Fibroblast of skin of back (primary cell): ENCODE data around the gene JSRP1.
"Not testable (repeated sequence)": the region's sequence is repeated elsewhere in the genome, so short reads cannot be mapped to it uniquely, and the experiment has no call there.

Experiments used
- DNase-seq: peaks from one replicate; pipeline ENCODE4 v3.0.0-alpha.2; 2013

JSRP1 gene

GRCh38 chr19:2282062-2282861, 26.0 kb upstream of the JSRP1 start, which contains the start of gene PEAK3:
Gene PEAK3 (minus strand): TSS chr19:2282175. CDS start chr19:2280931, 1,244 bp downstream.
- peak; percentile 67 for DNase-seq

GRCh38 chr19:2281265-2282061, 25.2 kb upstream of the JSRP1 start:
- not testable (repeated sequence) for DNase-seq

GRCh38 chr19:2280633-2281264, 24.5 kb upstream of the JSRP1 start:
- no peak for DNase-seq

GRCh38 chr19:2278459-2279158, 22.4 kb upstream of the JSRP1 start:
- no peak for DNase-seq

GRCh38 chr19:2277138-2277537, 20.9 kb upstream of the JSRP1 start:
- no peak for DNase-seq

- DNase-seq = no peak
These were observed 20.3 kb upstream of the JSRP1 start for GRCh38 chr19:2276429-2276986.

GRCh38 chr19:2275588-2276428, 19.6 kb upstream of the JSRP1 start:
- DNase-seq = no peak

- peak; percentile 73 for DNase-seq
These were observed 18.8 kb upstream of the JSRP1 start for GRCh38 chr19:2274931-2275535.

- DNase-seq = no peak
These were observed 18.0 kb upstream of the JSRP1 start for GRCh38 chr19:2274185-2274711.

- DNase-seq = peak; percentile 78
These were observed 17.4 kb upstream of the JSRP1 start for GRCh38 chr19:2273356-2274184.

GRCh38 chr19:2271234-2272103, 15.3 kb upstream of the JSRP1 start:
- peak; percentile 68 for DNase-seq

- DNase-seq = peak; percentile 83
These were observed 14.4 kb upstream of the JSRP1 start for GRCh38 chr19:2270423-2271233.

GRCh38 chr19:2270157-2270422, 13.9 kb upstream of the JSRP1 start:
- DNase-seq = no peak

- DNase-seq = peak; percentile 96
These were observed 13.3 kb upstream of the JSRP1 start for GRCh38 chr19:2269244-2270156.

GRCh38 chr19:2268861-2269243, 12.6 kb upstream of the JSRP1 start:
- DNase-seq = no peak

- no peak for DNase-seq
These were observed 12.2 kb upstream of the JSRP1 start for GRCh38 chr19:2268480-2268830.
